MM.1S (cell line): Measurements from ENCODE around the gene TDRD7.

Source experiments
- EZH2 ChIP-seq: fragments of 300-600 bp; sonication (generic); optimal IDR thresholded peaks from 2 replicates; pipeline ENCODE3; 2017; ENCODE audit warnings: low read depth, mild to moderate bottlenecking, antibody characterized with exemption, low read length, mixed read lengths
- EZH2phosphoT487 ChIP-seq: fragments of 300-600 bp; sonication (generic); IDR thresholded peaks from 2 replicates; pipeline ENCODE4 v1.6.1; 2018; ENCODE audit warnings: antibody characterized with exemption, low read length
- TF ChIP-seq, protein P1 (sequence below): fragments of 300-600 bp; sonication (generic); IDR thresholded peaks from 2 replicates; pipeline ENCODE4 v1.5.1; 2016; ENCODE audit warnings: antibody characterized with exemption, low read length, mixed read lengths

- TF ChIP-seq, protein P1, sequence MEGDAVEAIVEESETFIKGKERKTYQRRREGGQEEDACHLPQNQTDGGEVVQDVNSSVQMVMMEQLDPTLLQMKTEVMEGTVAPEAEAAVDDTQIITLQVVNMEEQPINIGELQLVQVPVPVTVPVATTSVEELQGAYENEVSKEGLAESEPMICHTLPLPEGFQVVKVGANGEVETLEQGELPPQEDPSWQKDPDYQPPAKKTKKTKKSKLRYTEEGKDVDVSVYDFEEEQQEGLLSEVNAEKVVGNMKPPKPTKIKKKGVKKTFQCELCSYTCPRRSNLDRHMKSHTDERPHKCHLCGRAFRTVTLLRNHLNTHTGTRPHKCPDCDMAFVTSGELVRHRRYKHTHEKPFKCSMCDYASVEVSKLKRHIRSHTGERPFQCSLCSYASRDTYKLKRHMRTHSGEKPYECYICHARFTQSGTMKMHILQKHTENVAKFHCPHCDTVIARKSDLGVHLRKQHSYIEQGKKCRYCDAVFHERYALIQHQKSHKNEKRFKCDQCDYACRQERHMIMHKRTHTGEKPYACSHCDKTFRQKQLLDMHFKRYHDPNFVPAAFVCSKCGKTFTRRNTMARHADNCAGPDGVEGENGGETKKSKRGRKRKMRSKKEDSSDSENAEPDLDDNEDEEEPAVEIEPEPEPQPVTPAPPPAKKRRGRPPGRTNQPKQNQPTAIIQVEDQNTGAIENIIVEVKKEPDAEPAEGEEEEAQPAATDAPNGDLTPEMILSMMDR = peak; percentile 27
- TF ChIP-seq EZH2 (no peak), EZH2phosphoT487 (no peak)
Observed at GRCh38 chr9:97487107-97487506, 75.2 kb downstream of the TDRD7 start.
